ENCODE results near the gene CCDC107.
"Not testable (repeated sequence)": the region's sequence is repeated elsewhere in the genome, so short reads cannot be mapped to it uniquely, and the experiment has no call there.

The CCDC107 gene

DNA sequence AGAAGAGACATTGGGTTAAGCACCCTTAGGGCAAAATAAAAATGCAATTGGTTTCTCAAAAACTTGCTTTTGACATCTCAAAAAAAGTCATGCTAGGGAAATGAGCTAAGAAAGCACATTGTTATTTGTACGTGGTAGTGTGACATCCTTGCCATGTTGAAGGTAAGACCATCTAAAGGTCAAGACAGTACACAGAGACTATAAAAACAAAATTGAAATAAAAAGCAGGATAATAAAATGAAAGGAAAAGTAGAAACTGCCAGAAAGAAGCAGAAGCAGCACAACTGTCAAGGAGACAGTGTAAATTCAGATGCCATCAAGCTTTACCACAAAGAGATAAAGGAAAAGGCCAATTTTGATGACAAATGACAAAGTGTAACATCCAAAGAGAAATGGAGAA is 18.9 kb upstream of the CCDC107 start:
- not testable (repeated sequence) for H3K4me3 ChIP-seq (ENCODE audit: low read depth, low read length); DNase-seq; H3K4me1 ChIP-seq; H3K27me3 ChIP-seq; H3K9me3 ChIP-seq; H3K36me3 ChIP-seq

DNA sequence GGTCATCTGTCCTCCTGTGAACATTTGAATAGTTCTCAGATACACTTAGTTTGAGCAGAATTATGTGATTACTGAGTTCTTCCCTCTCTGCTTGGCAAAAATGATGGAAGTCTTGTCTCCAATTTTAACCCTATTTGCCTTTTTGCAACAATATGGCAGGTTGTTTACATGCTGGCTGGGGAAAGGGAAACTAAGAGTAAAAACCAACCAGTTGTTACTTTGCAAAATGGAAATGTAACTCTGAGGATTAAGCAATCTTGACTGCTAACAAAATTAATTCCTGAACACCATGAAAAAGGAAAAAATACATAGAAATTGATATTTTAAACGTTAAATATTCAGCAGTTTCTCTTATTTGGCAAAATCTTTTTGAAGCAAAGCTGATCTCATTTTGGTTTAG is 18.5 kb upstream of the CCDC107 start:
- TF ChIP-seq, protein P1, sequence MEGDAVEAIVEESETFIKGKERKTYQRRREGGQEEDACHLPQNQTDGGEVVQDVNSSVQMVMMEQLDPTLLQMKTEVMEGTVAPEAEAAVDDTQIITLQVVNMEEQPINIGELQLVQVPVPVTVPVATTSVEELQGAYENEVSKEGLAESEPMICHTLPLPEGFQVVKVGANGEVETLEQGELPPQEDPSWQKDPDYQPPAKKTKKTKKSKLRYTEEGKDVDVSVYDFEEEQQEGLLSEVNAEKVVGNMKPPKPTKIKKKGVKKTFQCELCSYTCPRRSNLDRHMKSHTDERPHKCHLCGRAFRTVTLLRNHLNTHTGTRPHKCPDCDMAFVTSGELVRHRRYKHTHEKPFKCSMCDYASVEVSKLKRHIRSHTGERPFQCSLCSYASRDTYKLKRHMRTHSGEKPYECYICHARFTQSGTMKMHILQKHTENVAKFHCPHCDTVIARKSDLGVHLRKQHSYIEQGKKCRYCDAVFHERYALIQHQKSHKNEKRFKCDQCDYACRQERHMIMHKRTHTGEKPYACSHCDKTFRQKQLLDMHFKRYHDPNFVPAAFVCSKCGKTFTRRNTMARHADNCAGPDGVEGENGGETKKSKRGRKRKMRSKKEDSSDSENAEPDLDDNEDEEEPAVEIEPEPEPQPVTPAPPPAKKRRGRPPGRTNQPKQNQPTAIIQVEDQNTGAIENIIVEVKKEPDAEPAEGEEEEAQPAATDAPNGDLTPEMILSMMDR (IDR thresholded peaks at IDR 0.05; ENCODE audit: low read depth, low read length): no peak
- H3K4me3 ChIP-seq (ENCODE audit: low read depth, low read length): no peak overlapping the region
- DNase-seq: no peak
- H3K36me3 ChIP-seq: no peaks in the 10 kb centered on the region
- H3K4me1 ChIP-seq: no peaks in the 10 kb centered on the region
- H3K27me3 ChIP-seq: no peaks in the 10 kb centered on the region; the same call in 1 of the 2 replicates
- H3K9me3 ChIP-seq: no peaks in the 10 kb centered on the region

- H3K4me1 ChIP-seq; H3K36me3 ChIP-seq; H3K27me3 ChIP-seq; H3K9me3 ChIP-seq; H3K4me3 ChIP-seq (ENCODE audit: low read depth, low read length); DNase-seq: not testable (repeated sequence)
Observed at GRCh38 chr9:35640431-35640830, 17.7 kb upstream of the CCDC107 start.

DNA sequence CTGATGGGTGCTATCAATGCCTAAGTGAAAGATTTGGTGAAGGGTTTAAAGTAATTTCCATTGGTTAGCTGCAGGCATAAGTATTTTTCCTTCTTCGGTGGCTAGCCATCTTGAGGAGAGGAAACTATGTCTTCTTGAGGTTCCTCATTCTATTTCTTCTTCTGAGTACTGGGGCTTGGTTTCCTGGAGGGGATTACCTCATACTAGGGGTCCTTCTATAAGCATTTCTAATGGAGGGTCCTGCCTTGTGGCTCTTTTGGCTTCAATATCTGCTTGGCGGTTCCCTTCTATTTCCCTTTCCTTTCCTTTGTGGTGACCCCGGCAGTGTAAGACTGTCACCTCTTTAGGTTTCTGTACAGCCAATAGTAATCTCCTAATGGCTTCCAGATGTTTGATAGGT is 16.6 kb upstream of the CCDC107 start:
- not testable (repeated sequence) for H3K4me3 ChIP-seq (ENCODE audit: low read depth, low read length); DNase-seq; H3K27me3 ChIP-seq; H3K9me3 ChIP-seq; H3K36me3 ChIP-seq; H3K4me1 ChIP-seq

DNA sequence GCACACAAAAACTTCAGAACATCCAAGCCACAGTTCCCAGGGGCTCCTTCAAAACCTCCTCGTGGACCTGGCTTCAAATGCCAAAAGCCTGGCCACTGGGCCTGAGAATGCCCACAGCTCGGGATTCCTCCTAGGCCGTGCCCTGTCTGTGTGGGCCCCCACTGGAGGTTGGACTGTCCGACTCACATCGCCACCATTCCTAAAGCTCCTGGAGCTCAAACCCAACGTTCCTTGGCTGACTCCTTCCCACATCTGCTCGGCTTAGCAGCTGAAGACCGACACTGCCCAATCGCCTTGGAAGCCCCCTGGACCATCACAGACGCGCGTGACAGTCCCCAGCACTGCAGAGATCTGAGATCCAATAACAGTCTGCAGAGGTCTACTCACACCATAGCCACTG is 15.0 kb upstream of the CCDC107 start:
- Histone ChIP-seq H3K27me3 (no peaks in the 10 kb centered on the region), H3K4me1 (no peaks in the 10 kb centered on the region), H3K9me3 (no peaks in the 10 kb centered on the region), H3K4me3 (ENCODE audit: low read depth, low read length) (no peak overlapping the region), H3K36me3 (no peaks in the 10 kb centered on the region)
- no peak for DNase-seq
- TF ChIP-seq, protein P1 (IDR thresholded peaks at IDR 0.05; ENCODE audit: low read depth, low read length): no peak

DNA sequence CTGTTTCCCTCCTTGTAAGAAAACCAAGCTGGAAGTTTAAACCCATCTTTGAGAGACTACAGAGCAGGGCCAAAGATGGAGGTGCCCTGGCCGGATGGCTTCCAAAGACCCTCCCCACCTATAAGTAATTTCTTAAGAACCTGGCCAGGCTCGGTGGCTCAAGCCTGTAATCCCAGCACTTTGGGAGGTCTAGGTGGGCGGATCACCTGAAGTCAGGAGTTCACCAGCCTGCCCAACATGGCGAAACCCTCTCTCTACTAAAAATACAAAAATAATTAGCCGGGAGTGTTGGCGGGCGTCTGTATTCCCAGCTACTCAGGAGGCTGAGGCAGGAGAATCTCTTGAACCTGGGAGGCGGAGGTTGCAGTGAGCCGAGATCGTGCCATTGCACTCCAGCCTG is 12.4 kb upstream of the CCDC107 start:
- H3K27me3 ChIP-seq; DNase-seq; H3K36me3 ChIP-seq; H3K9me3 ChIP-seq; H3K4me3 ChIP-seq (ENCODE audit: low read depth, low read length); H3K4me1 ChIP-seq: not testable (repeated sequence)

DNA sequence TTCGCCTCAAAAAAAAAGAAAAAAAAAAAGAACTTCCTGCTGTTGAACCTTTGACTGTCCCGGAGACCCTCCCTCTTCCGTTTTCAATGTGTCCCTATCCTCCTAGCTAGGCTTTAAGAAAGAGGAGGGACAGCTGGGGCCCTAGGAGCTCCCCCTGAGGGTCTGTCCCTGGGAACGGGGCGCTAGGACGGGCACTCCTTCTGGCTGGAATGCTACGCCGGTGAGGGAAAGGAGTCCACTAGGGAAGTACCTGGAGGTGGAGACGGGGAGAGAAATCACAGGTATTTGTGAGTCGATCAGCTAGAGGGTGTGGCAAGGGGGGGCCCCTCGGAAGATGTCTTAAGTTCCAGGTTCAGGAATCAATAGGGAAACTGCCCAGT is 11.9 kb upstream of the CCDC107 start:
- Histone ChIP-seq H3K4me1 (no peaks in the 10 kb centered on the region), H3K36me3 (no peaks in the 10 kb centered on the region), H3K9me3 (no peaks in the 10 kb centered on the region), H3K27me3 (no peaks in the 10 kb centered on the region), H3K4me3 (ENCODE audit: low read depth, low read length) (peak overlapping the region; percentile 81)
- TF ChIP-seq, protein P1 (IDR thresholded peaks at IDR 0.05; ENCODE audit: low read depth, low read length): no peak
- DNase-seq: no peak

- no peaks in the 10 kb centered on the region for H3K36me3 ChIP-seq
- DNase-seq: peak; percentile 93
- peak overlapping the region; percentile 81 for H3K4me3 ChIP-seq (ENCODE audit: low read depth, low read length)
- H3K4me1 ChIP-seq: no peaks in the 10 kb centered on the region
- no peaks in the 10 kb centered on the region for H3K27me3 ChIP-seq
- no peaks in the 10 kb centered on the region for H3K9me3 ChIP-seq
- TF ChIP-seq, protein P1 (IDR thresholded peaks at IDR 0.05; ENCODE audit: low read depth, low read length): peak; percentile 81
Observed at GRCh38 chr9:35646533-35647265, 11.4 kb upstream of the CCDC107 start.
